HepG2 (cell line): ENCODE data around the gene AQP9. TPM values are rescaled to one million over a fixed set of nuclear protein-coding genes. Genes with fewer than 3 reads are reported as not detected.

Source experiments
- ATAC-seq: fragments of 200-7000 bp; cut with Tn5 transposase; 3 replicates; pipeline ENCODE4 v1.9.1; 2020; ENCODE audit warnings: mild to moderate bottlenecking, moderate library complexity
- BruUV-seq: library from RNA; stranded (reverse); fragments of 400-500 nt; replicated peaks from 2 replicates; lab custom pipeline; 2021; lab: Mats Ljungman, UMichigan
- CTCF ChIA-PET: fragments of 300-600 bp; formaldehyde crosslinking; extraction: SDS; loops from one replicate; lab custom pipeline; 2021; ENCODE audit warnings: low total read pairs, inconsistent platforms, low intra/inter-chr PET ratio; lab: Yijun Ruan, JAX
- POLR2A ChIA-PET: fragments of 350-600 bp; sonication (Branson Sonifier 250); formaldehyde crosslinking; loops from one replicate; lab custom pipeline; 2020; ENCODE audit warnings: antibody characterized with exemption, inconsistent platforms; lab: Yijun Ruan, JAX
- DNase-seq: peaks from one replicate; pipeline ENCODE4 v3.0.0-alpha.2; 2015; ENCODE audit warnings: low spot score
- FAIRE-seq: peaks from 3 replicates; lab custom pipeline; 2011; peaks lifted over from hg19 to GRCh38; lab: Jason Lieb, UNC
- H2AFZ ChIP-seq: one replicate; pipeline ENCODE4 v1.6.1; 2011; ENCODE audit warnings: low read length, inconsistent platforms
- H3K27ac ChIP-seq: fragments of 300-600 bp; 3 replicates; pipeline ENCODE4 v1.8.0; 2011; ENCODE audit warnings: mixed run types, mild to moderate bottlenecking, mixed read lengths, low read length, inconsistent platforms; ENCODE audit not compliant: insufficient read depth; ENCODE audit errors: extremely low read length
- H3K27me3 ChIP-seq, 2 experiments: fragments of 200-600 bp in 1 of 2; 2 replicates in 1 of 2; 3 replicates in 1 of 2; pipeline versions ENCODE4 v1.6.0 to v1.8.0; 2011; ENCODE audit warnings: low read length in 2 of 2, mild to moderate bottlenecking in 2 of 2, moderate library complexity in 2 of 2, inconsistent platforms in 1 of 2; ENCODE audit not compliant: insufficient read depth in 2 of 2, control insufficient read depth in 1 of 2
- H3K36me3 ChIP-seq, 2 experiments: fragments of 200-600 bp in 1 of 2; replicated peaks in 1 of 2; 2 replicates in 1 of 2; 3 replicates in 1 of 2; pipeline versions ENCODE4 v1.5.1 to v1.8.0; 2011; ENCODE audit warnings: low read length in 2 of 2, inconsistent platforms in 1 of 2; ENCODE audit not compliant: insufficient read depth in 2 of 2, control insufficient read depth in 1 of 2
- H3K4me1 ChIP-seq: 2 replicates; pipeline ENCODE4 v1.5.1; 2012; ENCODE audit warnings: low read length, inconsistent platforms; ENCODE audit not compliant: insufficient read depth
- H3K4me2 ChIP-seq: 2 replicates; pipeline ENCODE4 v1.6.0; 2011; ENCODE audit warnings: low read depth, low read length, inconsistent platforms
- H3K4me3 ChIP-seq, 3 experiments: fragments of 200-600 bp in 1 of 3; sonication (generic), shearing (Covaris generic) in 1 of 3; replicated peaks in 1 of 3; 2 replicates each; pipeline ENCODE4 v1.5.1; 2011 to 2016; ENCODE audit warnings: low read length in 3 of 3, inconsistent platforms in 2 of 3, low read depth in 2 of 3, mild to moderate bottlenecking in 2 of 3, control low read depth in 1 of 3, mixed read lengths in 1 of 3; ENCODE audit not compliant: insufficient read depth in 1 of 3
- H3K79me2 ChIP-seq: one replicate; pipeline ENCODE4 v1.6.1; 2011; ENCODE audit warnings: low read length, inconsistent platforms; ENCODE audit not compliant: insufficient read depth
- H3K9ac ChIP-seq: 2 replicates; pipeline ENCODE4 v1.6.0; 2011; ENCODE audit warnings: mild to moderate bottlenecking, low read depth, low read length, inconsistent platforms; ENCODE audit not compliant: insufficient read depth
- H3K9me3 ChIP-seq: 2 replicates; pipeline ENCODE4 v1.5.1; 2012; ENCODE audit warnings: mild to moderate bottlenecking, low read length
- H4K20me1 ChIP-seq: 2 replicates; pipeline ENCODE4 v1.6.0; 2011; ENCODE audit warnings: inconsistent platforms, mild to moderate bottlenecking, low read length, moderate library complexity; ENCODE audit not compliant: insufficient read depth
- HNF1A ChIP-seq, 2 experiments: sonication (generic) in 1 of 2; formaldehyde crosslinking in 1 of 2; IDR thresholded peaks; 2 replicates each; pipeline versions ENCODE4 v1.4.0 to v1.6.1; 2016 to 2020; ENCODE audit warnings: borderline replicate concordance in 1 of 2, low read depth in 1 of 2, mild to moderate bottlenecking in 1 of 2, missing genetic modification reagents in 1 of 2
- KDM4B ChIP-seq: sonication (generic); formaldehyde crosslinking; IDR thresholded peaks from 2 replicates; pipeline ENCODE4 v1.4.0; 2020; ENCODE audit warnings: missing genetic modification reagents
- MAX ChIP-seq: IDR thresholded peaks from 2 replicates; pipeline ENCODE4 v1.6.1; 2012; ENCODE audit warnings: inconsistent platforms
- POLR2G ChIP-seq: fragments of 200-400 bp; formaldehyde crosslinking; IDR thresholded peaks from 2 replicates; pipeline ENCODE4 v1.6.1; 2018; ENCODE audit warnings: mild to moderate bottlenecking, low read depth, low read length, moderate library complexity
- RFX1 ChIP-seq: fragments of 450-650 bp; IDR thresholded peaks from 2 replicates; pipeline ENCODE4 v1.6.1; 2017
- SRSF4 ChIP-seq: fragments of 200-400 bp; formaldehyde crosslinking; IDR thresholded peaks from one replicate; pipeline ENCODE4 v1.6.1; 2018; ENCODE audit warnings: mild to moderate bottlenecking, low read depth, low read length, moderate library complexity; ENCODE audit not compliant: poor library complexity, severe bottlenecking
- TP53 ChIP-seq: sonication (generic); formaldehyde crosslinking; conservative IDR thresholded peaks from 2 replicates; pipeline ENCODE4 v1.4.0; 2020; ENCODE audit warnings: missing genetic modification reagents
- ZNF234 ChIP-seq: sonication (generic); formaldehyde crosslinking; conservative IDR thresholded peaks from 2 replicates; pipeline ENCODE4 v1.5.1; 2020; ENCODE audit warnings: mild to moderate bottlenecking, missing genetic modification reagents
- ZNF446 ChIP-seq: sonication (generic); formaldehyde crosslinking; IDR thresholded peaks from 2 replicates; pipeline ENCODE4 v1.5.0; 2020; ENCODE audit warnings: mild to moderate bottlenecking, missing genetic modification reagents
- WGBS: methylation state at CpG from one replicate; pipeline ENCODE4 v1.1.6; 2017; ENCODE audit warnings: low lambda C conversion rate; 5-methylcytosine and 5-hydroxymethylcytosine counted together
- in situ Hi-C: cut with HindIII; loops from 2 replicates; pipeline ENCODE4 v1.10.0; 2017; ENCODE audit warnings: low pct_unique_long_range_greater_than_20kb; ENCODE audit not compliant: extremely low pct_ligation_motif_present
- intact Hi-C: fragments of 100-400 bp; cut with micrococcal nuclease; formaldehyde crosslinking; loops from one replicate; pipeline ENCODE4 v1.10.0; 2022; ENCODE audit not compliant: unreplicated experiment
- polyA plus RNA-seq, 8 experiments: library from polyadenylated mRNA; depleted of rRNA in 3 of 8; stranded (reverse) in 7 of 8; unstranded in 1 of 8; fragments of >200 nt; fragmentation: Illumina TruSeq in 4 of 8; extraction: Trizol in 4 of 8; gene quantifications; 2 replicates each; pipeline versions ENCODE4 v1.2.1 to v1.2.3, GENCODE V29; 2011 to 2016; ENCODE audit warnings: low read depth in 4 of 8, missing spikeins in 1 of 8, mixed read lengths in 1 of 8; ENCODE audit not compliant: insufficient read depth in 1 of 8
- total RNA-seq, 5 experiments: library from RNA; depleted of rRNA; stranded (reverse); fragments of >200 nt; fragmentation: Illumina TruSeq; extraction: Trizol; gene quantifications; 2 replicates each; pipeline ENCODE4 v1.2.3, GENCODE V29; 2016; ENCODE audit warnings: low read depth in 1 of 5

AQP9 gene
- total and polyA plus RNA-seq, 2 of the 13 experiments (the other 11 are each of a cell fraction or from before 2014, with no cell fraction given): not detected

GRCh38 chr15:58135511-58136174, 2.5 kb upstream of the AQP9 start:
- no TSS peak for BruUV-seq
- ChIA-PET POLR2A (no interaction called here), CTCF (no interaction called here)
- Histone ChIP-seq H3K4me2 (no peak overlapping the region), H3K4me1 (no peaks in the 10 kb centered on the region), H3K9me3 (no peaks in the 10 kb centered on the region), H3K27me3 (peaks cover 0 to 15% of the 10 kb centered on the region in 2 experiments; a peak in 2 of 5 replicates), H2AFZ (no peak overlapping the region), H3K4me3 (no peak overlapping the region), H3K27ac (no peak overlapping the region), H3K79me2 (no peaks in the 10 kb centered on the region), H4K20me1 (no peaks in the 10 kb centered on the region), H3K9ac (no peak overlapping the region), H3K36me3 (no peaks in the 10 kb centered on the region)
- in situ Hi-C loops: no loop called here
- 46% methylated on average over 2 of the region's 2 CpGs for WGBS
- DNase-seq (no peak), FAIRE-seq (no peak), ATAC-seq (no peak)
- TF ChIP-seq ZNF446 (CRISPR knock-in tag) (no peak), KDM4B (CRISPR knock-in tag) (no peak), RFX1 (no peak)
- intact Hi-C loops: no loop called here

GRCh38 chr15:58136731-58137130, 1.4 kb upstream of the AQP9 start:
- H4K20me1 ChIP-seq: no peaks in the 10 kb centered on the region
- no peaks in the 10 kb centered on the region for H3K4me1 ChIP-seq
- no peak overlapping the region for H3K4me2 ChIP-seq
- TF ChIP-seq MAX (no peak), ZNF234 (CRISPR knock-in tag) (no peak), SRSF4 (no peak), HNF1A (IDR thresholded peaks at IDR 0.05; ENCODE audit: low read depth) (no peak), HNF1A (CRISPR knock-in tag; IDR thresholded peaks at IDR 0.05; ENCODE audit: borderline replicate concordance) (no peak), TP53 (CRISPR knock-in tag) (no peak), POLR2G (no peak)
- 0% methylated on average over 1 of the region's 1 CpG for WGBS
- POLR2A ChIA-PET: no interaction called here
- intact Hi-C loops: no loop called here
- no peak overlapping the region for H3K4me3 ChIP-seq
- H3K79me2 ChIP-seq: no peaks in the 10 kb centered on the region
- FAIRE-seq (no peak), ATAC-seq (no peak), DNase-seq (no peak)
- BruUV-seq: no TSS peak
- H3K27me3 ChIP-seq: peaks cover 0 to 15% of the 10 kb centered on the region in 2 experiments; a peak in 2 of 5 replicates
- H3K36me3 ChIP-seq: no peaks in the 10 kb centered on the region
- H3K27ac ChIP-seq: no peak overlapping the region
- no peaks in the 10 kb centered on the region for H3K9me3 ChIP-seq
- H3K9ac ChIP-seq: no peak overlapping the region
- no peak overlapping the region for H2AFZ ChIP-seq
- CTCF ChIA-PET: no interaction called here
- in situ Hi-C loops: no loop called here
